HG03460 (cell line): ENCODE measurements around the gene ZNF90.
"Not testable (repeated sequence)": the region's sequence is repeated elsewhere in the genome, so short reads cannot be mapped to it uniquely, and the experiment has no call there.

Source experiments
- ATAC-seq: cut with Tn5 transposase; IDR thresholded peaks from one replicate; pipeline ENCODE4 v1.9.1; 2021; ENCODE audit not compliant: unreplicated experiment

ZNF90 gene

GRCh38 chr19:20077791-20078463, at the start of gene ZNF90:
TSS of gene ZNF90 (plus strand) at chr19:20078000. CDS start at chr19:20078133, 133 bp downstream.
- ATAC-seq, result peak; percentile 95

DNA sequence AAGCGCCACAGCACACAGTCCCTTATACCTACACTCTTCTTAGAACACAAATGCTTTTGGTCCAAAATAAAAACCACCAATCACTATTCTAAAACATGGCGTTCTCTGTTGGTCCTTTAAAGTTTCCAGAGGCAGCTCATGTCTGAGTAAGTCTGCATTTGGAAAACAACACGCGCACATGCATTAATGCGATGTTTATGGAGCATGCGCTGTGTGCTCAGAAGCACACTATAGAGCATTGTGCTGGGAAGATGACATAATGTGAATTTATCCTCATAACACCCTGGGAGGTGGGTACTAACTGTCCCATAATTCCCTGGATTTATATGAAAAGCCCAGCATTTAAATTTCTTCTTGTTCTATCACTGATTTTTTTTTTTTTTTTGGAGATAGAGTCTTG, 49.2 kb upstream of the ZNF90 start:
- ATAC-seq, result no peak

- no peak for ATAC-seq
Measured at GRCh38 chr19:20035935-20036334, 41.9 kb upstream of the ZNF90 start.

DNA sequence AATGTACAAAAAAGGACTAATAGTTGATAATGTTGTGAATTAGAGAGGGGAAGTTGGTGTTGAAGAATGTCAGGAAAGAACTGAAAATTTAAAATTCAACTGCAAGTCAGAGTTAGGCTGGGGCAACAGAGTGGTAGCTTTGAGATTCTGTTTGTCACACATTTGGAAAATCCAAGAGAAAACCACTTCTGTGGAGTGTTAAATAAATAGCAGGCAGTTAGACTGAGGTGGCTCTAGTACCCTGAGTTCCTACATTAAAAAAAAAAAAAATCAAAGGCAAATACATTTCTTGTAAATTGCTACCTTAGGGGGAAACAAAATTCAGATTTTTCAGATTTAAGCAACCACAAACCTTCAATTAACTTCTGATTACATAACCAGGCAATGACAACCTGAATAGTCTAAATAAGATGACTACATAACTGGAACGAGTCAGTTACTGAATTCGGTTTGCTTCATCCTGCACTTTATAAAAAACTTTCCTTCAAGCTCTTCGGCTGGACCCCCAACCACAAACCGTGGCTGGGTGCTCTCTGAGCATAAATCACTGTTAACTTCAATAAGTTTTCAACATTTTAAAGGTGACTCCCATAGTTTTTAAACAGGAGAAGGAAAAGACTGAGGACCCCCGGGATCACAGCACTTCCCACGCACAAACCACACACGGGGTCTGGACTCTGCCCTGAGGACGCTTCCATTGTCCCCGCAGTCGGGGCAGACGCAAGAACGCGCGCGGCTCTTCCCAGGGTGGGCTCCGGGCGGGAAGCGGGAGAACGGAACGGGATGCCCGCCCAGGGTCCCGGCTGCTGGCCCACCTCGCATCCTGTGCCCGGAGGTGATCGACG, 39.2 kb upstream of the ZNF90 start:
- ATAC-seq, result no peak

DNA sequence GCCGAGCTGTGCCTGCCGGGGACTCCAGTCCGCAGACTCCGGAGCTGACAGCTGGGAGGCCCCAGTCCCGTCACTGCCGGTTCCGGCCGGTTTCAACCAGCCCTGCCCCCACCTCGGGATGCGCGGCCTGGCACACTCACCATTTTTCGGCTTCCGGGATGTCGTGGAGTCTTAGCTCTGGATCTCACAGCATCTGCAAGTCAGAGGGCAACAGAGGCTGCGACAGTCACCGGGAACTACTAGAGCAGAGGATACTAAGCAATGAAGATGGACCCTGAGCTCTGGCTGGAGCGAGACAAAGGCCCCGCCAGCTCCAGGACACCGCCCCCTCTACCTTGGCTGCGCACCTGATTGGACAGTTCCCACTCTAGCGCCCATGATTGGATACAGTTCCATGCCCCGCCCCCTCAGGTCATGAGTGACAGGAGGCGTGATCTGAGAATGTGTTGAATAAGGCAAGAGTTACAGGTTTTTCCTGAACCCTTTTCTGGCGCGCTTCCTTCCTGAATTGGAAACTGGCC, 38.5 kb upstream of the ZNF90 start, which contains the start of gene ZNF682:
TSS of gene ZNF682 (minus strand) at position 303 of the 521 bp plus-strand sequence. CDS start at position 143, 160 bp downstream.
- ATAC-seq, result peak; percentile 98

GRCh38 chr19:20044663-20045062, 33.1 kb upstream of the ZNF90 start:
- ATAC-seq, result no peak

GRCh38 chr19:20045742-20046141, 32.1 kb upstream of the ZNF90 start:
- ATAC-seq, result not testable (repeated sequence)

GRCh38 chr19:20051841-20052768, 25.7 kb upstream of the ZNF90 start:
- ATAC-seq, result peak; percentile 91

GRCh38 chr19:20058738-20059137, 19.1 kb upstream of the ZNF90 start:
- not testable (repeated sequence) for ATAC-seq

DNA sequence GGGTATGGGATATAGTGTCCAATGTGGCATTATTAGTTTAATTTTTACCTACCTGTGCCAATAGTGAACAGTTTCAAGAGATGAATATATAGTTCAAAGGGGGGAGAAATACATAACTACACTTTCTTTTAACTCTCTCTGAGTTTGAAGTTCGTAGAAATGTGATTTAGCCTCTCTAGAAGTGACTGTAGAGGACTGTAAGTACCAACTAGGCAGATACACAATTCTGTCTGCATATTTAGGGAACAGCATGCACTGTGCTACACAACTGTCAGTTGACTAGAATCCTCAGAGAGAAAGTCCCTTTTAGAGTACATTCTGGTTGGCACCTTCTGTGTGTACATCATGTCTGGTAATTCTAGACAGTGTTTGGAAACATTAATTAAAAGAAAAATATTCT, 17.5 kb upstream of the ZNF90 start:
- ATAC-seq, result no peak

DNA sequence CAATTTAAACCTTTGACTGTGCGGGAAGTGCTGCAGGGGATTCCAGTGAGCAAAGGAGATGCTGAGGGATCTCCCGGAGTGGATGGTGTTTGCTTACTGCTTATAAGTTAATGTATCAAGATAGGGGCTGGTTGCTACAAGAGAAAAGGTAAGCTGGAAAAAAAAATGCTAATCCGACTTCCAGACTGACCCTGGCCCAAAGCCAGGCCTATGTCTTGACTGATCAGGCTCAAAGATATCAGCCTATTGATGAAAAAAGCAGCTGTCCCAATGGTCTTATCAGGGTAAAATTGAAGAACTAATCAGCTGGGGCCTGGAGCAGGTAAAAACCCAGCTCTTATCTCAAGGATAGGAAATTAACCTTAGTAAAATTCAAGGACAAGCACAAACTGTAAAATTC, 10.9 kb upstream of the ZNF90 start:
- ATAC-seq, result no peak

DNA sequence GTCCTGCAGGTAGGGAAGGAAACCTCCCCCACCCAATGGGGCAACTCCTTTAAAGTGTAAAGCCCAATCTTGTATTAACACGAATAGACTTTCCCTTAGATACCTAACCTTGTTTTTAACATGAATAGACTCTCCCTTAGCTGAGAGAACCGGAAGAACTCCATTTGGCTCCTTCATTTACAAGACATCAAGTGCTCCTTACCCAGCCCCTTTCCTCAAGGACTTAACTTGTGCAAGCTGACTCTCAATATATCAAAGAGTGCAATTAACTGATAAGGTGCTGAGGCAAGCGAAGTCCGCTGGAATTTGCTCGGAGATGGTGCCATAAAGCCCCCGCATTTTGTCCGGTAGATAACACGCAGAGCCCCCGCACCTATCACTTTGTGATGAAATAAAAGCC, 9.9 kb upstream of the ZNF90 start:
- no peak for ATAC-seq

- ATAC-seq, result not testable (repeated sequence)
Measured at GRCh38 chr19:20068559-20068958, 9.2 kb upstream of the ZNF90 start.

- ATAC-seq, result no peak
Measured at GRCh38 chr19:20070691-20071090, 7.1 kb upstream of the ZNF90 start.

DNA sequence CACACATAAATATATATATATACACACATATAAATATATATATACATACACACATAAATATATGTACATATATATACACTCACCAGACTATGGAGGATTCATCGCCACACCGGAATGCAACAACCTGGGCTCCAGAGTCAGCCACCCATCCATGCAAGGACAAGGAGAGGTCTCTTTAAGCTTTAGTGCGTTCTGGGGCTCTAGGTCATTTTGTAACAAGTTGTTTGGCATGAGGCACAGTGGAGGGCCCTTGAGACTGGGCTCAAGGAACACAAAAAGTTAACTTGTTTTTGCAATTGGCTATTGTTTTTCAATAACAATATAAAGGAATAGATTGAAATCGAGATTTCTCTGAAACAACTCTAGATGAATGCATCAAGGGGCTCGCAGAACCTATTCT, 4.9 kb upstream of the ZNF90 start:
- ATAC-seq, result no peak

- ATAC-seq, result peak; percentile 5
Measured at GRCh38 chr19:20078581-20079031, 806 bp downstream of the ZNF90 start.

DNA sequence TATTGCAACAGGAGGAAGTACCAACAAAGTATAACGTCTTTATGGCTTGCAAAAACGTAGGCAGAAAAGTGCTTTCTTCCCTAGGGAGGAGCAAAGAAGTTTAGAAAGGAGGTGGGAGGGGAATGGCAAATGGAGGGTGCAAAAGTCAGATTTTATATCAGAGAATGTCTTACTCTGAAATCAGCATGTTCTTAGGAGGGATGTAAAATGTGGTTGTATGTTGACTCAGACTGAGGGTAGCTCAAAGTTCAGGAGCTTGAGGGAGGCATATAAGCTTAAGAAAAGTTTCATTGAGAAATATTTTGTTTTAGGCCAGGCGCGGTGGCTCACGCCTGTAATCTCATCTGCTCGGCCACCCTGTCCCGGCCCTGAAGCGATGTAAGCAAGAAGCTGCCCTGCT, 1.7 kb downstream of the ZNF90 start:
- ATAC-seq, result no peak

- no peak for ATAC-seq
Measured at GRCh38 chr19:20080656-20081055, 2.9 kb downstream of the ZNF90 start.

DNA sequence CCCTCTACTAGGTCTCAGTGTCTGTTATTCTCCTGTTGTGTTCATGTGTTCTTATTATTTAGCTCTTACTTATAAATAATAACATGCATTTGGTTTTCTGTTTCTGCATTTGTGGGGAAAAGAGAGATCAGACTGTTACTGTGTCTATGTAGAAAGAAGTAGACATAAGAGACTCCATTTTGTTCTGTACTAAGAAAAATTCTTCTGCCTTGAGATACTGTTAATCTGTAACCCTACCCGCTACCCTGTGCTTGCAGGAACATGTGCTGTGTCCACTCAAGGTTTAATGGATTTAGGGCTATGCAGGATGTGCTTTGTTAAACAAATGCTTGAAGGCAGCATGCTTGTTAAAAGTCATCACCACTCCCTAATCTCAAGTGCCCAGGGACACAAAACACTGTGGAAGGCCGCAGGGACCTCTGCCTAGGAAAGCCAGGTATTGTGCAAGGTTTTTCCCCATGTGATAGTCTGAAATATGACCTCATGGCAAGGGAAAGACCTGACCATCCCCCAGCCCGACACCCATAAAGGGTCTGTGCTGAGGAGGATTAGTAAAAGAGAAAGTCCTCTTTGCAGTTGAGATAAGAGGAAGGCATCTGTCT, 4.5 kb downstream of the ZNF90 start:
- ATAC-seq, result not testable (repeated sequence)

- ATAC-seq, result not testable (repeated sequence)
Measured at GRCh38 chr19:20082876-20083275, 5.1 kb downstream of the ZNF90 start.
